ENCODE measurements around the gene STRA6.

STRA6 gene

GRCh38 chr15:74197176-74197965 lies 5.2 kb downstream of the STRA6 start:
- no peak overlapping the region for H3K27ac ChIP-seq (ENCODE audit: low read depth, low read length)
- no peaks in the 10 kb centered on the region for H3K36me3 ChIP-seq (ENCODE audit: control insufficient read depth, insufficient read depth, low read length)
- H3K9ac ChIP-seq (ENCODE audit: low read length), result no peak overlapping the region
- H3K27me3 ChIP-seq (ENCODE audit: control insufficient read depth, insufficient read depth, low read length), result peaks cover 3% of the 10 kb centered on the region
- no peak overlapping the region for H3K4me3 ChIP-seq (ENCODE audit: low read length)
- H3K4me1 ChIP-seq (ENCODE audit: control insufficient read depth, insufficient read depth, low read length), result peaks cover 4% of the 10 kb centered on the region

DNA sequence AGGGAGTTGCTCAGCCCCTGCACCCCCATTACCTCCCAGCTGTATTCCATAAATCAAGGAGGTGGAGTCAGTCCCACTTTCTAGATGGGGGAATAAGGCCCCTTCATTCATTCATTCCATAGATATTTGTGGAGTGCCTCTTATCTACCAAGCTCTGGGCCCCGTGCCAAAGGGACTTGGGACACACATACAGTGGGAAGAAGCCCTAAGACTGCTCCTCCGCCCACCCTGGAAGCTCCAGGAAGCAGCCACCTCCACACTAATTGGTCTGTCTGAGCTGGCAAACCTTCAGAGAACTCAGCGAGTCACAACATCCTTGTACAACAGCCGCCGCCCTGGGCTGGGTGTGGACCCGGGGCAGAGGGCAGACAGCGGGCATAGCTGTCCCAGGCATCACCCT lies 6.4 kb downstream of the STRA6 start:
- Histone ChIP-seq H3K27me3 (ENCODE audit: control insufficient read depth, insufficient read depth, low read length) (no peaks in the 10 kb centered on the region), H3K9ac (ENCODE audit: low read length) (no peak overlapping the region), H3K36me3 (ENCODE audit: control insufficient read depth, insufficient read depth, low read length) (no peaks in the 10 kb centered on the region), H3K4me1 (ENCODE audit: control insufficient read depth, insufficient read depth, low read length) (peaks cover 4% of the 10 kb centered on the region), H3K27ac (ENCODE audit: low read depth, low read length) (no peak overlapping the region), H3K4me3 (ENCODE audit: low read length) (no peak overlapping the region)

GRCh38 chr15:74194572-74195559 lies 7.7 kb downstream of the STRA6 start:
- Histone ChIP-seq H3K27me3 (ENCODE audit: control insufficient read depth, insufficient read depth, low read length) (no peaks in the 10 kb centered on the region), H3K36me3 (ENCODE audit: control insufficient read depth, insufficient read depth, low read length) (no peaks in the 10 kb centered on the region), H3K4me1 (ENCODE audit: control insufficient read depth, insufficient read depth, low read length) (no peaks in the 10 kb centered on the region), H3K27ac (ENCODE audit: low read depth, low read length) (no peak overlapping the region), H3K9ac (ENCODE audit: low read length) (no peak overlapping the region), H3K4me3 (ENCODE audit: low read length) (no peak overlapping the region)

DNA sequence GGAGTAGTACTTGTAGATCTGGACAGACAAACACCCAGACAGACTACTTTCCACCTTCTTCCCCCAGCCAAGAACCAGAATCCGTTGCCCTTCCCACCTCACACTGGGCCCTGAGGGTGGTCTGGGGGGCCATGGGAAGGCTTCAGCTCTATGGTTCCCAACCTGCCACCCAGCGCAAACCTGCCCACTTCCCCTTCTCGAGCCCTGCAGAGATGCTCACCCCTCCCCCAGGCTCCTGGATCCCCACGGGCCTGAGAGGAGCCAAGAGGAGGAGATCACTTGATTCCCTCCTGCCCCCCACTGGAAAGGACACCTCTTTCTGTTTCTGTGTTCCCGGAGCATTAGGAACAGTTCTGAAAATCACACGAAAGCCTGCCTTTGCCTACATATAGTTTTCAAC lies 8.7 kb downstream of the STRA6 start:
- no peaks in the 10 kb centered on the region for H3K36me3 ChIP-seq (ENCODE audit: control insufficient read depth, insufficient read depth, low read length)
- H3K27me3 ChIP-seq (ENCODE audit: control insufficient read depth, insufficient read depth, low read length), result no peaks in the 10 kb centered on the region
- H3K27ac ChIP-seq (ENCODE audit: low read depth, low read length), result no peak overlapping the region
- no peak overlapping the region for H3K9ac ChIP-seq (ENCODE audit: low read length)
- no peak overlapping the region for H3K4me3 ChIP-seq (ENCODE audit: low read length)
- H3K4me1 ChIP-seq (ENCODE audit: control insufficient read depth, insufficient read depth, low read length), result no peaks in the 10 kb centered on the region

GRCh38 chr15:74193299-74193718 lies 9.3 kb downstream of the STRA6 start:
- Histone ChIP-seq H3K27ac (ENCODE audit: low read depth, low read length) (no peak overlapping the region), H3K4me1 (ENCODE audit: control insufficient read depth, insufficient read depth, low read length) (no peaks in the 10 kb centered on the region), H3K27me3 (ENCODE audit: control insufficient read depth, insufficient read depth, low read length) (no peaks in the 10 kb centered on the region), H3K4me3 (ENCODE audit: low read length) (no peak overlapping the region), H3K9ac (ENCODE audit: low read length) (no peak overlapping the region), H3K36me3 (ENCODE audit: control insufficient read depth, insufficient read depth, low read length) (no peaks in the 10 kb centered on the region)

- H3K4me1 ChIP-seq (ENCODE audit: control insufficient read depth, insufficient read depth, low read length), result no peaks in the 10 kb centered on the region
- H3K27ac ChIP-seq (ENCODE audit: low read depth, low read length), result no peak overlapping the region
- H3K36me3 ChIP-seq (ENCODE audit: control insufficient read depth, insufficient read depth, low read length), result no peaks in the 10 kb centered on the region
- no peaks in the 10 kb centered on the region for H3K27me3 ChIP-seq (ENCODE audit: control insufficient read depth, insufficient read depth, low read length)
- no peak overlapping the region for H3K4me3 ChIP-seq (ENCODE audit: low read length)
- no peak overlapping the region for H3K9ac ChIP-seq (ENCODE audit: low read length)
Observed at GRCh38 chr15:74192751-74193150, 9.8 kb downstream of the STRA6 start.

GRCh38 chr15:74191798-74192197 lies 10.8 kb downstream of the STRA6 start:
- Histone ChIP-seq H3K36me3 (ENCODE audit: control insufficient read depth, insufficient read depth, low read length) (no peaks in the 10 kb centered on the region), H3K4me3 (ENCODE audit: low read length) (no peak overlapping the region), H3K4me1 (ENCODE audit: control insufficient read depth, insufficient read depth, low read length) (no peaks in the 10 kb centered on the region), H3K27ac (ENCODE audit: low read depth, low read length) (no peak overlapping the region), H3K9ac (ENCODE audit: low read length) (no peak overlapping the region), H3K27me3 (ENCODE audit: control insufficient read depth, insufficient read depth, low read length) (no peaks in the 10 kb centered on the region)

GRCh38 chr15:74188216-74188615 lies 14.4 kb downstream of the STRA6 start:
- H3K9ac ChIP-seq (ENCODE audit: low read length), result no peak overlapping the region
- H3K4me1 ChIP-seq (ENCODE audit: control insufficient read depth, insufficient read depth, low read length), result no peaks in the 10 kb centered on the region
- no peak overlapping the region for H3K27ac ChIP-seq (ENCODE audit: low read depth, low read length)
- no peaks in the 10 kb centered on the region for H3K27me3 ChIP-seq (ENCODE audit: control insufficient read depth, insufficient read depth, low read length)
- no peaks in the 10 kb centered on the region for H3K36me3 ChIP-seq (ENCODE audit: control insufficient read depth, insufficient read depth, low read length)
- H3K4me3 ChIP-seq (ENCODE audit: low read length), result no peak overlapping the region

GRCh38 chr15:74185710-74186348 lies 16.8 kb downstream of the STRA6 start:
- no peak overlapping the region for H3K27ac ChIP-seq (ENCODE audit: low read depth, low read length)
- H3K4me3 ChIP-seq (ENCODE audit: low read length), result no peak overlapping the region
- H3K36me3 ChIP-seq (ENCODE audit: control insufficient read depth, insufficient read depth, low read length), result no peaks in the 10 kb centered on the region
- no peak overlapping the region for H3K9ac ChIP-seq (ENCODE audit: low read length)
- no peaks in the 10 kb centered on the region for H3K27me3 ChIP-seq (ENCODE audit: control insufficient read depth, insufficient read depth, low read length)
- H3K4me1 ChIP-seq (ENCODE audit: control insufficient read depth, insufficient read depth, low read length), result no peaks in the 10 kb centered on the region

GRCh38 chr15:74184582-74185091 lies 17.9 kb downstream of the STRA6 start:
- Histone ChIP-seq H3K9ac (ENCODE audit: low read length) (no peak overlapping the region), H3K27me3 (ENCODE audit: control insufficient read depth, insufficient read depth, low read length) (no peaks in the 10 kb centered on the region), H3K36me3 (ENCODE audit: control insufficient read depth, insufficient read depth, low read length) (no peaks in the 10 kb centered on the region), H3K4me1 (ENCODE audit: control insufficient read depth, insufficient read depth, low read length) (no peaks in the 10 kb centered on the region), H3K4me3 (ENCODE audit: low read length) (no peak overlapping the region), H3K27ac (ENCODE audit: low read depth, low read length) (no peak overlapping the region)

GRCh38 chr15:74182131-74182530 lies 20.5 kb downstream of the STRA6 start:
- Histone ChIP-seq H3K36me3 (ENCODE audit: control insufficient read depth, insufficient read depth, low read length) (no peaks in the 10 kb centered on the region), H3K4me3 (ENCODE audit: low read length) (no peak overlapping the region), H3K4me1 (ENCODE audit: control insufficient read depth, insufficient read depth, low read length) (peaks cover 7% of the 10 kb centered on the region), H3K27me3 (ENCODE audit: control insufficient read depth, insufficient read depth, low read length) (no peaks in the 10 kb centered on the region), H3K27ac (ENCODE audit: low read depth, low read length) (no peak overlapping the region), H3K9ac (ENCODE audit: low read length) (no peak overlapping the region)
